Measurements from ENCODE around the gene CGN.

Gene CGN

GRCh38 chr1:151584780-151585179 is 73.6 kb downstream of the CGN start:
- in situ Hi-C loops (cut with MboI; ENCODE audit: low sequenced_read_pairs, unreplicated experiment), result no loop called here
- no peak for DNase-seq (ENCODE audit: low spot score)
- TF ChIP-seq, protein P1, sequence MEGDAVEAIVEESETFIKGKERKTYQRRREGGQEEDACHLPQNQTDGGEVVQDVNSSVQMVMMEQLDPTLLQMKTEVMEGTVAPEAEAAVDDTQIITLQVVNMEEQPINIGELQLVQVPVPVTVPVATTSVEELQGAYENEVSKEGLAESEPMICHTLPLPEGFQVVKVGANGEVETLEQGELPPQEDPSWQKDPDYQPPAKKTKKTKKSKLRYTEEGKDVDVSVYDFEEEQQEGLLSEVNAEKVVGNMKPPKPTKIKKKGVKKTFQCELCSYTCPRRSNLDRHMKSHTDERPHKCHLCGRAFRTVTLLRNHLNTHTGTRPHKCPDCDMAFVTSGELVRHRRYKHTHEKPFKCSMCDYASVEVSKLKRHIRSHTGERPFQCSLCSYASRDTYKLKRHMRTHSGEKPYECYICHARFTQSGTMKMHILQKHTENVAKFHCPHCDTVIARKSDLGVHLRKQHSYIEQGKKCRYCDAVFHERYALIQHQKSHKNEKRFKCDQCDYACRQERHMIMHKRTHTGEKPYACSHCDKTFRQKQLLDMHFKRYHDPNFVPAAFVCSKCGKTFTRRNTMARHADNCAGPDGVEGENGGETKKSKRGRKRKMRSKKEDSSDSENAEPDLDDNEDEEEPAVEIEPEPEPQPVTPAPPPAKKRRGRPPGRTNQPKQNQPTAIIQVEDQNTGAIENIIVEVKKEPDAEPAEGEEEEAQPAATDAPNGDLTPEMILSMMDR (IDR thresholded peaks at IDR 0.05; ENCODE audit: borderline replicate concordance, control extremely low read depth, extremely low read depth, insufficient read depth, missing control alignments), result no peak

- DNase-seq (ENCODE audit: low spot score), result no peak
- in situ Hi-C loops (cut with MboI; ENCODE audit: low sequenced_read_pairs, unreplicated experiment), result no loop called here
- TF ChIP-seq, protein P1 (IDR thresholded peaks at IDR 0.05; ENCODE audit: borderline replicate concordance, control extremely low read depth, extremely low read depth, insufficient read depth, missing control alignments), result no peak
Observed at GRCh38 chr1:151585622-151586021, 74.4 kb downstream of the CGN start.
